Liver (tissue), 9 donors: ENCODE data around the gene LSM2. TPM values are rescaled to one million over a fixed set of nuclear protein-coding genes. Genes with fewer than 3 reads are reported as not detected.

Experiments used
- DNase-seq: peaks from one replicate; pipeline ENCODE4 v3.0.0-alpha.2; 2017; ENCODE audit warnings: low spot score
- H3K27ac ChIP-seq, 2 donors: one replicate each; pipeline ENCODE4 v1.7.0; 2013; ENCODE audit warnings: inconsistent platforms in 2 of 2, low read length in 2 of 2, control low read depth in 1 of 2, low read depth in 1 of 2, mild to moderate bottlenecking in 1 of 2
- H3K27me3 ChIP-seq, 4 donors: one replicate each; pipeline versions ENCODE4 v1.6.1 to v1.7.0; 2013; ENCODE audit warnings: low read length in 3 of 4, inconsistent platforms in 1 of 4, mild to moderate bottlenecking in 1 of 4, moderate library complexity in 1 of 4; ENCODE audit not compliant: control insufficient read depth in 4 of 4, insufficient read depth in 4 of 4
- H3K36me3 ChIP-seq, 4 donors: one replicate each; pipeline versions ENCODE4 v1.6.1 to v1.7.0; 2013; ENCODE audit warnings: low read length in 3 of 4, mild to moderate bottlenecking in 3 of 4, low read depth in 1 of 4, moderate library complexity in 1 of 4; ENCODE audit not compliant: control insufficient read depth in 4 of 4, insufficient read depth in 3 of 4
- H3K4me1 ChIP-seq, 4 donors: one replicate each; pipeline versions ENCODE4 v1.6.1 to v1.7.0; 2013; ENCODE audit warnings: low read length in 3 of 4, mild to moderate bottlenecking in 3 of 4, moderate library complexity in 1 of 4; ENCODE audit not compliant: control insufficient read depth in 4 of 4, insufficient read depth in 4 of 4
- H3K4me3 ChIP-seq, 3 donors: one replicate each; pipeline versions ENCODE4 v1.6.1 to v1.7.0; 2013; ENCODE audit warnings: low read length in 3 of 3, control low read depth in 1 of 3, low read depth in 1 of 3, mild to moderate bottlenecking in 1 of 3
- H3K9ac ChIP-seq, 2 donors: one replicate each; pipeline ENCODE4 v1.7.0; 2013; ENCODE audit warnings: low read length in 2 of 2, mild to moderate bottlenecking in 2 of 2, moderate library complexity in 2 of 2, control low read depth in 1 of 2, low read depth in 1 of 2
- H3K9me3 ChIP-seq, 4 donors: one replicate each; pipeline versions ENCODE4 v1.6.1 to v1.7.0; 2013; ENCODE audit warnings: low read length in 3 of 4; ENCODE audit not compliant: control insufficient read depth in 4 of 4
- ATF3 ChIP-seq: IDR thresholded peaks from 2 replicates; pipeline ENCODE4 v1.6.1; 2016; ENCODE audit warnings: antibody characterized with exemption
- EGR1 ChIP-seq, 2 donors: IDR thresholded peaks; 2 replicates each; pipeline ENCODE4 v1.6.1; 2016 to 2018; ENCODE audit warnings: antibody characterized with exemption in 2 of 2, low read depth in 2 of 2
- FOXA1 ChIP-seq: IDR thresholded peaks from 2 replicates; pipeline ENCODE4 v1.6.1; 2016; ENCODE audit warnings: antibody characterized with exemption
- FOXA2 ChIP-seq: IDR thresholded peaks from 2 replicates; pipeline ENCODE4 v1.6.1; 2016; ENCODE audit warnings: antibody characterized with exemption
- HNF4A ChIP-seq, 2 donors: conservative IDR thresholded peaks; 2 replicates each; pipeline ENCODE4 v1.6.1; 2016; ENCODE audit warnings: antibody characterized with exemption in 2 of 2, mild to moderate bottlenecking in 2 of 2
- HNF4G ChIP-seq: IDR thresholded peaks from 2 replicates; pipeline ENCODE4 v1.6.1; 2016; ENCODE audit warnings: antibody characterized with exemption
- JUND ChIP-seq, 2 donors: IDR thresholded peaks; 2 replicates each; pipeline ENCODE4 v1.6.1; 2016; ENCODE audit warnings: antibody characterized with exemption in 2 of 2
- MAX ChIP-seq: IDR thresholded peaks from 2 replicates; pipeline ENCODE4 v1.6.1; 2016; ENCODE audit warnings: antibody characterized with exemption
- RAD21 ChIP-seq, 2 donors: IDR thresholded peaks; 2 replicates each; pipeline ENCODE4 v1.6.1; 2016; ENCODE audit warnings: antibody characterized with exemption in 2 of 2, mild to moderate bottlenecking in 2 of 2
- REST ChIP-seq: IDR thresholded peaks from 2 replicates; pipeline ENCODE4 v1.6.1; 2016; ENCODE audit warnings: antibody characterized with exemption, mild to moderate bottlenecking
- RXRA ChIP-seq, 2 donors: IDR thresholded peaks; 2 replicates each; pipeline ENCODE4 v1.6.1; 2017 to 2018; ENCODE audit warnings: antibody characterized with exemption in 2 of 2, mild to moderate bottlenecking in 1 of 2
- SP1 ChIP-seq: IDR thresholded peaks from 2 replicates; pipeline ENCODE4 v1.6.1; 2018; ENCODE audit warnings: antibody characterized with exemption, mild to moderate bottlenecking
- TAF1 ChIP-seq: conservative IDR thresholded peaks from 2 replicates; pipeline ENCODE4 v1.6.1; 2016; ENCODE audit warnings: antibody characterized with exemption, mild to moderate bottlenecking
- YY1 ChIP-seq: IDR thresholded peaks from 2 replicates; pipeline ENCODE4 v1.6.1; 2016; ENCODE audit warnings: antibody characterized with exemption, mild to moderate bottlenecking
- WGBS: extraction: QIAGEN DNeasy Blood & Tissue Kit; methylation state at CpG from one replicate; pipeline ENCODE4 v1.1.7; 2013; 5-methylcytosine and 5-hydroxymethylcytosine counted together
- polyA plus RNA-seq, 2 donors: library from polyadenylated mRNA; stranded (reverse) in 1 of 2; unstranded in 1 of 2; fragments of 200-250 nt in 1 of 2; fragments of >200 nt in 1 of 2; fragmentation: Nextera tagmentation in 1 of 2; extraction: Ambion mirVana in 1 of 2; gene quantifications; one replicate each; pipeline versions ENCODE4 v1.2.1 to v1.2.3, GENCODE V29; 2013 to 2015
- total RNA-seq, 2 donors: library from RNA; depleted of rRNA; stranded (reverse); fragments of >200 nt; gene quantifications; one replicate each; pipeline ENCODE4 v1.2.3, GENCODE V29; 2014
- TF ChIP-seq, protein P1 (sequence below): IDR thresholded peaks from 2 replicates; pipeline ENCODE4 v1.6.1; 2016; ENCODE audit warnings: antibody characterized with exemption
- TF ChIP-seq, protein P2 (sequence below): fragments of 150-350 bp; IDR thresholded peaks from 2 replicates; pipeline ENCODE4 v1.5.1; 2017; ENCODE audit warnings: improper control_type of control experiment, low read depth, low read length; ENCODE audit not compliant: missing input control
- donor health status: healthy.
- donor health status: healthy.
- donor health status: healthy.
- donor health status: healthy.
- donor health status: healthy.

The LSM2 gene
- total and polyA plus RNA-seq, 4 donors, result 7.3 to 18.7 (median 15.5) TPM

GRCh38 chr6:31767096-31767645 is 39.6 kb downstream of the LSM2 start:
- H3K9ac ChIP-seq, result no peak overlapping the region
- no peaks in the 10 kb centered on the region for H3K36me3 ChIP-seq
- 85% methylated on average over 6 of the region's 6 CpGs for WGBS
- H3K9me3 ChIP-seq, result no peaks in the 10 kb centered on the region
- no peak for DNase-seq
- no peaks in the 10 kb centered on the region for H3K27me3 ChIP-seq
- H3K27ac ChIP-seq, result no peak overlapping the region
- H3K4me3 ChIP-seq, result no peak overlapping the region
- no peaks in the 10 kb centered on the region for H3K4me1 ChIP-seq
- TF ChIP-seq SP1, result no peak
- TF ChIP-seq JUND (IDR thresholded peaks at IDR 0.05), result no peak
- TF ChIP-seq REST, result no peak
- no peak for TF ChIP-seq FOXA2
- TF ChIP-seq ATF3, result no peak
- TF ChIP-seq TAF1, result no peak
- no peak for TF ChIP-seq HNF4G
- TF ChIP-seq RXRA (IDR thresholded peaks at IDR 0.05), result no peak
- TF ChIP-seq RAD21 (IDR thresholded peaks at IDR 0.05), result no peak
- TF ChIP-seq MAX, result no peak
- TF ChIP-seq, protein P1, sequence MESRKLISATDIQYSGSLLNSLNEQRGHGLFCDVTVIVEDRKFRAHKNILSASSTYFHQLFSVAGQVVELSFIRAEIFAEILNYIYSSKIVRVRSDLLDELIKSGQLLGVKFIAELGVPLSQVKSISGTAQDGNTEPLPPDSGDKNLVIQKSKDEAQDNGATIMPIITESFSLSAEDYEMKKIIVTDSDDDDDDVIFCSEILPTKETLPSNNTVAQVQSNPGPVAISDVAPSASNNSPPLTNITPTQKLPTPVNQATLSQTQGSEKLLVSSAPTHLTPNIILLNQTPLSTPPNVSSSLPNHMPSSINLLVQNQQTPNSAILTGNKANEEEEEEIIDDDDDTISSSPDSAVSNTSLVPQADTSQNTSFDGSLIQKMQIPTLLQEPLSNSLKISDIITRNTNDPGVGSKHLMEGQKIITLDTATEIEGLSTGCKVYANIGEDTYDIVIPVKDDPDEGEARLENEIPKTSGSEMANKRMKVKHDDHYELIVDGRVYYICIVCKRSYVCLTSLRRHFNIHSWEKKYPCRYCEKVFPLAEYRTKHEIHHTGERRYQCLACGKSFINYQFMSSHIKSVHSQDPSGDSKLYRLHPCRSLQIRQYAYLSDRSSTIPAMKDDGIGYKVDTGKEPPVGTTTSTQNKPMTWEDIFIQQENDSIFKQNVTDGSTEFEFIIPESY, result no peak
- no peak for TF ChIP-seq FOXA1
- no peak for TF ChIP-seq YY1
- TF ChIP-seq, protein P2, sequence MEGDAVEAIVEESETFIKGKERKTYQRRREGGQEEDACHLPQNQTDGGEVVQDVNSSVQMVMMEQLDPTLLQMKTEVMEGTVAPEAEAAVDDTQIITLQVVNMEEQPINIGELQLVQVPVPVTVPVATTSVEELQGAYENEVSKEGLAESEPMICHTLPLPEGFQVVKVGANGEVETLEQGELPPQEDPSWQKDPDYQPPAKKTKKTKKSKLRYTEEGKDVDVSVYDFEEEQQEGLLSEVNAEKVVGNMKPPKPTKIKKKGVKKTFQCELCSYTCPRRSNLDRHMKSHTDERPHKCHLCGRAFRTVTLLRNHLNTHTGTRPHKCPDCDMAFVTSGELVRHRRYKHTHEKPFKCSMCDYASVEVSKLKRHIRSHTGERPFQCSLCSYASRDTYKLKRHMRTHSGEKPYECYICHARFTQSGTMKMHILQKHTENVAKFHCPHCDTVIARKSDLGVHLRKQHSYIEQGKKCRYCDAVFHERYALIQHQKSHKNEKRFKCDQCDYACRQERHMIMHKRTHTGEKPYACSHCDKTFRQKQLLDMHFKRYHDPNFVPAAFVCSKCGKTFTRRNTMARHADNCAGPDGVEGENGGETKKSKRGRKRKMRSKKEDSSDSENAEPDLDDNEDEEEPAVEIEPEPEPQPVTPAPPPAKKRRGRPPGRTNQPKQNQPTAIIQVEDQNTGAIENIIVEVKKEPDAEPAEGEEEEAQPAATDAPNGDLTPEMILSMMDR, result no peak
- no peak for TF ChIP-seq EGR1 (IDR thresholded peaks at IDR 0.05; ENCODE audit: low read depth in 2 of 2)
- TF ChIP-seq HNF4A (conservative IDR thresholded peaks at IDR 0.05), result no peak
